PFSK-1 (cell line): ENCODE measurements around the gene OR9Q1.

Experiments
- FOXP2 ChIP-seq: optimal IDR thresholded peaks from 2 replicates; pipeline ENCODE3; 2011; ENCODE audit warnings: borderline replicate concordance, control low read depth, inconsistent platforms; ENCODE audit not compliant: insufficient read depth; ENCODE audit errors: extremely low read length, extremely low read depth
- POLR2AphosphoS5 ChIP-seq: IDR thresholded peaks from 2 replicates; pipeline ENCODE4 v1.6.1; 2012; ENCODE audit warnings: low read depth, mild to moderate bottlenecking, control low read depth, low read length, moderate library complexity
- SIN3A ChIP-seq: IDR thresholded peaks from 2 replicates; pipeline ENCODE4 v1.6.1; 2012; ENCODE audit warnings: mild to moderate bottlenecking, low read length, moderate library complexity, borderline replicate concordance; ENCODE audit not compliant: insufficient read depth
- TAF1 ChIP-seq: IDR thresholded peaks from 2 replicates; pipeline ENCODE4 v1.6.1; 2012; ENCODE audit warnings: low read length, control low read depth, borderline replicate concordance; ENCODE audit not compliant: insufficient read depth
- TF ChIP-seq, protein P1 (sequence below), 2 experiments: IDR thresholded peaks; 2 replicates each; pipeline versions ENCODE4 v1.6.1 to v1.8.0; 2011 to 2012; ENCODE audit warnings: low read depth in 2 of 2, low read length in 2 of 2, control low read depth in 1 of 2, inconsistent platforms in 1 of 2, mild to moderate bottlenecking in 1 of 2, moderate library complexity in 1 of 2; ENCODE audit not compliant: insufficient read depth in 1 of 2

Gene OR9Q1

DNA sequence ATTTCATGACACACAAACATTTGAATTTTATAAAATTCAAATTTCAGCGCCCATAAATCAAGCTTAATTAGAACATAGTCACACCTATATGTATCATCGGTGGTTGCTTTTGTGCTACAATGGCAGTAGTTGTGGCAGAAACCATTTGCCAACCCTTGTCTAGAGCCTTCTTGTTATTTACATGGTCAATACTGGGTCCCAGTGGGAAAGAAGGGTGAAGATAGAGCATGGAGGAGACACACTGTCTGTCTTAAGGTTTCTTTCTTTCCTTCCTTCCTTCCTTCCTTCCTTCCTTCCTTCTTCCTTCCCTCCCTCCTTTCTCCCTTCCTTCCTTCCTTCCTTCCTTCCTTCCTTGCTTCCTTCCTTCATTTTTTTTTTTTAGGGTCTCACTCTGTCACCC, 10.8 kb downstream of the OR9Q1 start:
- no peak for TF ChIP-seq SIN3A
- no peak for TF ChIP-seq POLR2AphosphoS5
- no peak for TF ChIP-seq TAF1

DNA sequence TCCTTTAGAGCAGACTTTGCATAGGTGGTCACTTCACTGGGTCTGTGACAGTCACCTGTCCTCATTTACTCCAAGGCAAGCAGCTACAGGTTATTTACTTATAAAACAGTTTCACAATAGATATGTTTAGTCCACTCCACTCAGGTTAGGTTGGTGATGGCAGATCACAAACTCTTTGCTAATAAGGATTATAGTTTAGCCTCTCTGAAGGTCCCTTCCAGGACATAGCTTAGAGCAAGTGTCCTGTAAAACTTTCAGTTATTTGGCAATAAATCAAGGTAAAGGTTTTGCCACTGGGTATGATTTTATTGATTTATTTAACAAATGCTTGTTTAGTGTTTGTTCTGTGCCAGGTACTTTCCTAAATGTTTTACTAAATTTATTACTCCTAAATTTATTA, 15.9 kb downstream of the OR9Q1 start:
- TF ChIP-seq, protein P1, sequence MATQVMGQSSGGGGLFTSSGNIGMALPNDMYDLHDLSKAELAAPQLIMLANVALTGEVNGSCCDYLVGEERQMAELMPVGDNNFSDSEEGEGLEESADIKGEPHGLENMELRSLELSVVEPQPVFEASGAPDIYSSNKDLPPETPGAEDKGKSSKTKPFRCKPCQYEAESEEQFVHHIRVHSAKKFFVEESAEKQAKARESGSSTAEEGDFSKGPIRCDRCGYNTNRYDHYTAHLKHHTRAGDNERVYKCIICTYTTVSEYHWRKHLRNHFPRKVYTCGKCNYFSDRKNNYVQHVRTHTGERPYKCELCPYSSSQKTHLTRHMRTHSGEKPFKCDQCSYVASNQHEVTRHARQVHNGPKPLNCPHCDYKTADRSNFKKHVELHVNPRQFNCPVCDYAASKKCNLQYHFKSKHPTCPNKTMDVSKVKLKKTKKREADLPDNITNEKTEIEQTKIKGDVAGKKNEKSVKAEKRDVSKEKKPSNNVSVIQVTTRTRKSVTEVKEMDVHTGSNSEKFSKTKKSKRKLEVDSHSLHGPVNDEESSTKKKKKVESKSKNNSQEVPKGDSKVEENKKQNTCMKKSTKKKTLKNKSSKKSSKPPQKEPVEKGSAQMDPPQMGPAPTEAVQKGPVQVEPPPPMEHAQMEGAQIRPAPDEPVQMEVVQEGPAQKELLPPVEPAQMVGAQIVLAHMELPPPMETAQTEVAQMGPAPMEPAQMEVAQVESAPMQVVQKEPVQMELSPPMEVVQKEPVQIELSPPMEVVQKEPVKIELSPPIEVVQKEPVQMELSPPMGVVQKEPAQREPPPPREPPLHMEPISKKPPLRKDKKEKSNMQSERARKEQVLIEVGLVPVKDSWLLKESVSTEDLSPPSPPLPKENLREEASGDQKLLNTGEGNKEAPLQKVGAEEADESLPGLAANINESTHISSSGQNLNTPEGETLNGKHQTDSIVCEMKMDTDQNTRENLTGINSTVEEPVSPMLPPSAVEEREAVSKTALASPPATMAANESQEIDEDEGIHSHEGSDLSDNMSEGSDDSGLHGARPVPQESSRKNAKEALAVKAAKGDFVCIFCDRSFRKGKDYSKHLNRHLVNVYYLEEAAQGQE (IDR thresholded peaks at IDR 0.05; ENCODE audit: insufficient read depth in 1 of 2, low read depth in 2 of 2, low read length in 2 of 2), result no peak
- TF ChIP-seq POLR2AphosphoS5, result no peak
- no peak for TF ChIP-seq TAF1
- no peak for TF ChIP-seq FOXP2
- TF ChIP-seq SIN3A, result no peak

DNA sequence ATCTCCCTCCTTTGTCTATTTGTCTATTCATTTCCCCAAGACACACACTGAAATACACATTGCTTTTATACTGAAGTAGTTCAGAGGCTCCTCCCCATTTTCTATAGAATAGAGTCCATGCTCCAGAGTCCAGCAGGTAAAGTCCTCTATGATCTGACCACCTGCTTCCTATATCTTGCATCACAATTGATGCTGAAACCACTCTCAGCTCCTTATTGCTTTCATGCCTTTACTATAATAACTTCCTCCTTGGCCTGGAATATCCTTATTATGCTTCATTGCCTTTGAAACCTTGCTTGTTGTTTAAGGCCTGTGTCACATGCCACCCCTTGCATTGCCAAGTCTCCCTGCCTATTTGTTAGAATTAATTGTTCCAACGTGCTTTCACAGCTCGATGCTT, 19.7 kb downstream of the OR9Q1 start:
- TF ChIP-seq FOXP2 (no peak), SIN3A (no peak), TAF1 (no peak), POLR2AphosphoS5 (no peak)
- TF ChIP-seq, protein P1 (IDR thresholded peaks at IDR 0.05; ENCODE audit: insufficient read depth in 1 of 2, low read depth in 2 of 2, low read length in 2 of 2), result no peak

DNA sequence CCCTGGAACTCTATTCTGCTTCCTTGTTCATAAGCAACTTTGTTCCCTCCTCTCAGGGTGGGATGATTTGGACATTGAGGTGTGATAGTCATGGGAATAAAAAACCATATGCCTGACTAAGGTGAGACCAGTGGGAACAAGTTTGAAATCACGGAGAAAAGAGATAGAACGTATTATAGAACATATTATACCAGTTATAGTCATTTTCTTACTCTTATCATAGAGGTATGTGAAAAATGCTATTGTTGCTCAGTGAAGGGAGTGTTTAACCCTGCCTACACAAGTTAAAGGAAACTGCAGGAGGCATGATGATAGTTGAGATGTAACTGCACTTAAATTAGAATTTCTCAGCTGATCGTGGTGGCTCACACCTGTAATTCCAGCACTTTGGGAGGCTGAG, 22.6 kb downstream of the OR9Q1 start:
- TF ChIP-seq FOXP2 (no peak), SIN3A (no peak), POLR2AphosphoS5 (no peak), TAF1 (no peak)
- TF ChIP-seq, protein P1 (IDR thresholded peaks at IDR 0.05; ENCODE audit: insufficient read depth in 1 of 2, low read depth in 2 of 2, low read length in 2 of 2), result no peak

DNA sequence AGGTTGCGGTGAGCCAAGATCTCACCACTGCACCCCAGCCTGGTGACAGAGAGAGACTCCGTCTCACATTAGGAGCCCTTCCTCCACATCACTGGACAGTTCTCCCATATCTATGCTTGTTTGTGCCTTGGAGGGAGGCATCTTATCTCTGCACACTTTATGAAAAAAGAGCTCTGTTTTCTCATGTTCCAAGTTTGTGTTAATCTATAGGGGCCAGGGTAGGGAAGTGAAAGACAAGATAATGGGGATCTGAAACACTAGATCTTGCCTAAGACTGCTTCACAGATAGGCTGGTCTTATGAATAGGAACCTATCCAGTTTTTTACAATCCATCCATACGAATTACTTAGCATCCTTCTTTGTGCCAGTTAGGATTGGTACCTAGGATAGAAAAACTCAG, 24.1 kb downstream of the OR9Q1 start:
- TF ChIP-seq TAF1 (no peak), SIN3A (no peak), POLR2AphosphoS5 (no peak), FOXP2 (no peak)
- TF ChIP-seq, protein P1 (IDR thresholded peaks at IDR 0.05; ENCODE audit: insufficient read depth in 1 of 2, low read depth in 2 of 2, low read length in 2 of 2), result no peak
